Choroid plexus epithelial cell (primary cell): ENCODE measurements around the gene SLC29A3.

Source experiments
- DNase-seq: peaks from one replicate; pipeline ENCODE4 v3.0.0-alpha.2; 2010; ENCODE audit warnings: low read depth
- H3K4me3 ChIP-seq: 2 replicates; pipeline ENCODE4 v1.5.1; 2011; ENCODE audit warnings: low read depth, mild to moderate bottlenecking, control low read depth, low read length, moderate library complexity
- TF ChIP-seq, protein P1 (sequence below): conservative IDR thresholded peaks from 2 replicates; pipeline ENCODE4 v1.5.1; 2011; ENCODE audit warnings: low read depth, mild to moderate bottlenecking, control low read depth, inconsistent platforms, low read length, moderate library complexity

Gene SLC29A3

DNA sequence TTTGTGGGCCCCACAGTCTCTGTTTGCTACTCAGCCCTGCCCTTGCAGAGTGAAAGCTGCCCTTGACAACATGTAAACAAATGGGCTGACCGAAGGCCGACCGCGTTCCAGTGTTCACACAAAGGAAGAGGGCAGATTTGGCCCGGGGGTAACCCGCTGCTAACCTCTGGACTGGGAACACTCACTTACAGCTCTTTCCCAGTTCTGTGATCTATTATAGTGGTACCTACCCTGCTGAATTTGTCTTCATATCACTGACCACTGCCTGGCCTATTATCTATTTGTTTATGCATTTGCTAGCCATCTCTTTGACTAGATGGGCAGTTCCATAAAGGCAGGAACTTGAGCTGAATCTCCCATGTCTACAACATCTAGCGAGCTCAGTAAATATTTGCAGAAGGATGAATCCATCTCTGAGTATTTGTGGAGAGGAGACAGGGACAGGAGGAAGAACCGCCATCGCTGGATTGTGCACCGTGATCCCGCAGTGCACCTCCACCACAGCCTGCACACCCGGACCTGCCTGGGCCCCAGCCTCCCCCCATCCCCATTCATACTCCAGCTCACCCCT, 15.2 kb downstream of the SLC29A3 start:
- TF ChIP-seq, protein P1, sequence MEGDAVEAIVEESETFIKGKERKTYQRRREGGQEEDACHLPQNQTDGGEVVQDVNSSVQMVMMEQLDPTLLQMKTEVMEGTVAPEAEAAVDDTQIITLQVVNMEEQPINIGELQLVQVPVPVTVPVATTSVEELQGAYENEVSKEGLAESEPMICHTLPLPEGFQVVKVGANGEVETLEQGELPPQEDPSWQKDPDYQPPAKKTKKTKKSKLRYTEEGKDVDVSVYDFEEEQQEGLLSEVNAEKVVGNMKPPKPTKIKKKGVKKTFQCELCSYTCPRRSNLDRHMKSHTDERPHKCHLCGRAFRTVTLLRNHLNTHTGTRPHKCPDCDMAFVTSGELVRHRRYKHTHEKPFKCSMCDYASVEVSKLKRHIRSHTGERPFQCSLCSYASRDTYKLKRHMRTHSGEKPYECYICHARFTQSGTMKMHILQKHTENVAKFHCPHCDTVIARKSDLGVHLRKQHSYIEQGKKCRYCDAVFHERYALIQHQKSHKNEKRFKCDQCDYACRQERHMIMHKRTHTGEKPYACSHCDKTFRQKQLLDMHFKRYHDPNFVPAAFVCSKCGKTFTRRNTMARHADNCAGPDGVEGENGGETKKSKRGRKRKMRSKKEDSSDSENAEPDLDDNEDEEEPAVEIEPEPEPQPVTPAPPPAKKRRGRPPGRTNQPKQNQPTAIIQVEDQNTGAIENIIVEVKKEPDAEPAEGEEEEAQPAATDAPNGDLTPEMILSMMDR, result no peak
- DNase-seq, result no peak

DNA sequence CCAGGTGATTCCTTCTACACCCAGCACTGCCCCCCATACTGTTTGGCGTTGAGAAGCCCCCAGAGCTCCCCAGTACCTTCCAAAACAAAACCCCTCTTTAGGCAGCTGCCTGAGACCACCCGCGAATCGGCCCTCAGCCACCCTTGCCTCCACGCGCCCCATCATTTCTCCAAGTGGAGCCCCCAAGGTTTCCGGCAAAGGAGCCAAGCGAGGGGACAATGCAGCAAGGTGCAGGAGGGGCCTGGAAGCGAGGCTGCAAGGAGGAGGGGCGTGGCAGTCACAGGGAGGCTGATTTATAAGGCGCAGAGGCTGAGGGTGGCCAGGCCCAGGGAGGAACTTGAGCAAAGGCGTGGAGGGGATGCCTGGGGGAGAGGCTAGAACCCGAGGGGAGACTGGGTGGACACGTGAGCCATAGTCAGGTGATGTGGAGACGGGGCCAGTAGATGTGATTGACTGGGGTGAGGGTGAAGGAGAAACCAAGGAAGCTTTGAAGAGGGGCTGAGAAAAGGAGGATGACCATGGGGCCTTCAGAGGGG, 16.2 kb downstream of the SLC29A3 start:
- TF ChIP-seq, protein P1, result no peak
- H3K4me3 ChIP-seq, result no peak overlapping the region
- DNase-seq, result no peak

More for the DNA sequence above, 15.2 kb downstream of the SLC29A3 start:
- H3K4me3 ChIP-seq, result no peak overlapping the region

DNA sequence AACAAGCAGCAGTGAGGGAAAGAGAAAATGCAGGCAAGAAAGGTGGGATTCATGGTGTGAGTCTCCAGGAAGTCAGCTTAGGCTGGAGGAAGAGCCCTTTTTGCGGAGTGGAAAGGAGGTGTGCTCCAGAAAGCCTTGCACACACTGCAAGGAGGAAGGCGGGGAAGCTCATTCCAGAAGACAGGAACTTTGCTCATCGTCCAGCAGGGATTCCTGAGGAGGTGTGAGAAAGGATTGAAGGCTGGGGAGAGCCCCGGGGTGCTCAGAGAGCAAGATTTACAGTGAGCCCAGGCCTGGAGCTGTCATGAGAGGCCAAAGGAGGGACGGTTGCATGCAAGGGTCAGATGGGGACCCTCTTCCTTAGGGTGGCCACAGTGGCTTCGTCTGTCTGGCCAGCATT, 17.6 kb downstream of the SLC29A3 start:
- TF ChIP-seq, protein P1, result no peak
- H3K4me3 ChIP-seq, result no peak overlapping the region
- no peak for DNase-seq

DNA sequence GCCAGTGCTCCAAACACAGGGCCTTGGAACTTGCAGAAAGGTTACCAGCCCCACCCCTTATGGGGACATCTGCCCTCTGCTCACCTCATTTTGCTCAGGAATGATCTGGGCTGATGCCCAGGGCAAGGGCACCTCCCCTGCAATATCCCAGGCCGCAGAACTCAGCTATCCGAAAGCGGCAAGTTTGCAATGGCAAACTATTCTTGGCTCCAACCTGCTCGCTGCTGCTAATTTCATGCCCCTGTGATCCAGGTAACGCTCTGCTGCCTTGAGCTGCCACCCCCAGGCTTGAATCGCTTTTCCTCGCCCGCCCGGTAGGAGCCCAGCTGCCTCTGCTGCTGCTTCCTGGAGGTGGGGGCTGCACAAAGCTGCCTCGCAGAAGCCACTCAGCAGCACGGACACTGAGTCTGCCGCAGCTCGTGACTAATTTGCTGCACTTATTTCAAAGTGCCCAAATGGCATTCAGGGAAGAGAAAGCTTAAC, 18.2 kb downstream of the SLC29A3 start:
- no peak for DNase-seq
- TF ChIP-seq, protein P1, result no peak
- H3K4me3 ChIP-seq, result no peak overlapping the region

DNA sequence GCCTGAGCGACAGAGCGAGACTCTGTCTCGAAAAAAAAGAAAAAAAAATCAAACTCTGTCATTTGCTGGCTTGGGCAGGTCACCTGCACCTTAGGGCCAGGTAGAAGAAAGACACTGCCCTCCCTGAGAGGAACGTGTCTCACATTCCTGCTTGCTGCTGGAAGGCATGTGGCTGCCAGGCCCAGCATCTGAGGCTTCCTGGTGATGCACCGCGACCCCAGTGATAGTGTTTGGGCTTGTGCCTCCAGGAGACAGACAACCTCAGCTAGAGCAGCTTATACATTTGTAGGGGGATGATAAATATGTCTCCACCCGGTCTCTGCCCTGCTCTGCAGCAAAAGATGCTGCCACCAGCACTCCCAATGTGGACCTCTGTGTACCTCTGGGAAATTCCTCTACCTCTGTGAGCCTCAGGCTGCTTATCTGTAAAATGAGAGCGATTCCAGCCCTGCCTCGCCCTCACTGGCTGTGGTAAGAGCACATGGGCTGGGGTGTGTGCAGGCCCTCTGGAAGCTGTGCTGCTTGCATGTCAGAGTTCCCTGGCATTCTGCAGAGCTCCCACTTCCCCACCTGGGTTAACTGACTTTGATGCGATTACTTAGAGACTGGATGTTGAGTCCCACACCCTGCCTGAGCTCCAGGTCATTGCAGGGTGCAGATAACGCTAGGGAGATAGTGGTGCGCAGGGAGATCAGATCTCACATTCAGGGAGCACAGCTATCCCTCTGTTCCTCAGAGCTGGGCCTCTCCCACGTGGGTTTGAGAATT, 19.9 kb downstream of the SLC29A3 start:
- no peak overlapping the region for H3K4me3 ChIP-seq
- TF ChIP-seq, protein P1, result no peak
- no peak for DNase-seq

DNA sequence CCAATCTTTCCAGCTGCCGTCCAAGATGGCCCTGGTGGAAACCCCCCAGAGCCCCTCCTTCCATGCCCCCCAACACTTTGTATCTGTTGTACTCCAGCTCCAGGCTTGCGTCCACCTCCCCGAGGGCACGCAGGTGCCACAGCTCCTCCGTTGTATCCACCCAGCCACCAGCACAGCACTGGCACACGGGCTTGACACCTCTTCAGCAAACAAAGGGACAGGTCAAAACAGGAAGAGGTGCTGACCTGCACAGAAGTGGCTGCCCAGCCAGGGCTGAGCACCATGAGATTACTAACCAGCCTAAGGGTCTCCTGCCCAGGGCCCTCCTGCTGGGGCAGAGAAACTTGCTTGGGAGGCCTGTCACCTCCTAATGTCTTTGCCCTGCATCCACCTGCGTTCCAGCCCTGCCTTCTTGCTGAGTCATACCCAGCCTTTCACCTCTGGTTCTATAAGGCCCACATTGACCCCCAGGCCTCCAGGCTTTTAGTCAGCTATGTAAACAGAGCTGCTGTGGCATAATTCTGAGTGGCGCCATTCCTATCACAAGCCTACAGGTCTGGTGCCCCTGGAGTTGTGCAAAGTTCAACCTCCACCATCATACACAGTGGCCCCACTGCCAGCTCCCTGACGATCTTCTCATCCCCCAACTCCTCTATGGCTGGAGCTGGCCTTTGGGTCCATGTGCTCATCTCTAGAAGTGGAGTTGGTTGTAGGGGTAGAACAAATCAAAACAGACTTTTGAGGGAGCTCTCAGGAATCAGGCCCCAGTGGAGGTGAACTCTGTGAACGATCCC, 20.9 kb downstream of the SLC29A3 start:
- TF ChIP-seq, protein P1, result no peak
- DNase-seq, result peak; percentile 12
- H3K4me3 ChIP-seq, result no peak overlapping the region
